OCI-LY7 (cell line): ENCODE data around the gene RPL22.

ENCODE experiments used
- EZH2phosphoT487 ChIP-seq: fragments of 200-600 bp; sonication (generic); IDR thresholded peaks from 2 replicates; pipeline ENCODE4 v1.6.1; 2018; ENCODE audit warnings: low read depth, borderline replicate concordance, mild to moderate bottlenecking, mixed run types, antibody characterized with exemption, low read length, moderate library complexity, mixed read lengths
- TF ChIP-seq, protein P1 (sequence below): fragments of 200-600 bp; sonication (generic); conservative IDR thresholded peaks from 2 replicates; pipeline ENCODE4 v1.5.1; 2014; ENCODE audit warnings: mild to moderate bottlenecking, antibody characterized with exemption, low read length, moderate library complexity, mixed read lengths

DNA sequence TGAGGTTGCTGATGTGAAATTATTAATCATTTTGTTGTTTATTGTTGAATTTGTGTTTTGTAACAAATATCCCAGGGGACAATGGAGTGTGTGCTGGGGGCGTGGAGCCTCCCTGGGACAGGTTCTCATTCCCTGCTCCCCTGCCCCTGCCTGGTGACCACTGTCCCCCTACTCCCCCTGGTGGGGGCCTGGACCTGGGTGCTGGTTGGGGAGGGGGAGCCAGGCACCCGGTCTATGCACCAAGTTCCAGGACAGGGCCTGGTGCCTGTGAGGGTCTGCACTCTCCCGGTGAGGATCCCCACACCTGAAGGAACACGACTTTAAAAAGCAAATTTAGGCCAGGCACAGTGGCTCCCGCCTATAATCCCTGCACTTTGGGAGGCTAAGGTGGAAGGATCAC is 61.6 kb downstream of the RPL22 start:
- TF ChIP-seq, protein P1, sequence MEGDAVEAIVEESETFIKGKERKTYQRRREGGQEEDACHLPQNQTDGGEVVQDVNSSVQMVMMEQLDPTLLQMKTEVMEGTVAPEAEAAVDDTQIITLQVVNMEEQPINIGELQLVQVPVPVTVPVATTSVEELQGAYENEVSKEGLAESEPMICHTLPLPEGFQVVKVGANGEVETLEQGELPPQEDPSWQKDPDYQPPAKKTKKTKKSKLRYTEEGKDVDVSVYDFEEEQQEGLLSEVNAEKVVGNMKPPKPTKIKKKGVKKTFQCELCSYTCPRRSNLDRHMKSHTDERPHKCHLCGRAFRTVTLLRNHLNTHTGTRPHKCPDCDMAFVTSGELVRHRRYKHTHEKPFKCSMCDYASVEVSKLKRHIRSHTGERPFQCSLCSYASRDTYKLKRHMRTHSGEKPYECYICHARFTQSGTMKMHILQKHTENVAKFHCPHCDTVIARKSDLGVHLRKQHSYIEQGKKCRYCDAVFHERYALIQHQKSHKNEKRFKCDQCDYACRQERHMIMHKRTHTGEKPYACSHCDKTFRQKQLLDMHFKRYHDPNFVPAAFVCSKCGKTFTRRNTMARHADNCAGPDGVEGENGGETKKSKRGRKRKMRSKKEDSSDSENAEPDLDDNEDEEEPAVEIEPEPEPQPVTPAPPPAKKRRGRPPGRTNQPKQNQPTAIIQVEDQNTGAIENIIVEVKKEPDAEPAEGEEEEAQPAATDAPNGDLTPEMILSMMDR = no peak
- no peak for TF ChIP-seq EZH2phosphoT487
